Measurements from ENCODE around the gene TTC28. TPM values are rescaled to one million over a fixed set of nuclear protein-coding genes. Genes with fewer than 3 reads are reported as not detected.

TTC28 gene
- total RNA-seq, 1 donor from 2014 or later = 10.4 TPM

GRCh38 chr22:28438183-28438768, 241.4 kb downstream of the TTC28 start:
- intact Hi-C loops (cut with DNase I) = no loop called here
- ATAC-seq (no peak), DNase-seq (ENCODE audit: missing footprints) (no peak)

- DNase-seq (ENCODE audit: missing footprints) (no peak), ATAC-seq (no peak)
- intact Hi-C loops (cut with DNase I) = no loop called here
Measured at GRCh38 chr22:28435982-28436381, 243.7 kb downstream of the TTC28 start.

- intact Hi-C loops (cut with DNase I) = no loop called here
- DNase-seq (ENCODE audit: missing footprints) = peak; percentile 32
- ATAC-seq = peak; percentile 88
Measured at GRCh38 chr22:28435140-28435768, 244.4 kb downstream of the TTC28 start.

- ATAC-seq (no peak), DNase-seq (ENCODE audit: missing footprints) (no peak)
- intact Hi-C loops (cut with DNase I) = no loop called here
Measured at GRCh38 chr22:28430466-28431025, 249.1 kb downstream of the TTC28 start.

- ATAC-seq (no peak), DNase-seq (ENCODE audit: missing footprints) (no peak)
- intact Hi-C loops (cut with DNase I) = no loop called here
Measured at GRCh38 chr22:28429711-28430110, 249.9 kb downstream of the TTC28 start.

- intact Hi-C loops (cut with DNase I) = no loop called here
- ATAC-seq (no peak), DNase-seq (ENCODE audit: missing footprints) (no peak)
Measured at GRCh38 chr22:28428271-28428670, 251.4 kb downstream of the TTC28 start.

GRCh38 chr22:28426346-28427132, 253.1 kb downstream of the TTC28 start:
- ATAC-seq = no peak

GRCh38 chr22:28425211-28425610, 254.4 kb downstream of the TTC28 start:
- DNase-seq (ENCODE audit: missing footprints) = no peak
- intact Hi-C loops (cut with DNase I) = no loop called here
- ATAC-seq = no peak

More at GRCh38 chr22:28426346-28427132, 253.1 kb downstream of the TTC28 start:
- no peak for DNase-seq (ENCODE audit: missing footprints)
- intact Hi-C loops (cut with DNase I) = no loop called here

- intact Hi-C loops (cut with DNase I) = no loop called here
- ATAC-seq = no peak
- DNase-seq (ENCODE audit: missing footprints) = no peak
Measured at GRCh38 chr22:28424427-28425080, 255.1 kb downstream of the TTC28 start.

GRCh38 chr22:28419919-28420318, 259.7 kb downstream of the TTC28 start:
- ATAC-seq (no peak), DNase-seq (ENCODE audit: missing footprints) (no peak)
- intact Hi-C loops (cut with DNase I) = no loop called here

- DNase-seq (ENCODE audit: missing footprints) = no peak
- ATAC-seq = no peak
Measured at GRCh38 chr22:28418008-28418407, 261.6 kb downstream of the TTC28 start.

GRCh38 chr22:28417431-28417830, 262.2 kb downstream of the TTC28 start:
- DNase-seq (ENCODE audit: missing footprints) (no peak), ATAC-seq (no peak)
- intact Hi-C loops (cut with DNase I) = no loop called here

More at GRCh38 chr22:28418008-28418407, 261.6 kb downstream of the TTC28 start:
- intact Hi-C loops (cut with DNase I) = no loop called here

GRCh38 chr22:28414913-28415312, 264.7 kb downstream of the TTC28 start:
- ATAC-seq (no peak), DNase-seq (ENCODE audit: missing footprints) (no peak)
- intact Hi-C loops (cut with DNase I) = no loop called here

GRCh38 chr22:28413612-28414399, 265.8 kb downstream of the TTC28 start:
- DNase-seq (ENCODE audit: missing footprints) (no peak), ATAC-seq (peak; percentile 83)
- intact Hi-C loops (cut with DNase I) = no loop called here

GRCh38 chr22:28412109-28412508, 267.5 kb downstream of the TTC28 start:
- intact Hi-C loops (cut with DNase I) = no loop called here
- DNase-seq (ENCODE audit: missing footprints) (no peak), ATAC-seq (no peak)

GRCh38 chr22:28411125-28411524, 268.5 kb downstream of the TTC28 start:
- DNase-seq (ENCODE audit: missing footprints) (no peak), ATAC-seq (no peak)
- intact Hi-C loops (cut with DNase I) = no loop called here

- ATAC-seq = no peak
- intact Hi-C loops (cut with DNase I) = no loop called here
- no peak for DNase-seq (ENCODE audit: missing footprints)
Measured at GRCh38 chr22:28410050-28410816, 269.4 kb downstream of the TTC28 start.

GRCh38 chr22:28408709-28409108, 270.9 kb downstream of the TTC28 start:
- DNase-seq (ENCODE audit: missing footprints) (no peak), ATAC-seq (no peak)
- intact Hi-C loops (cut with DNase I) = no loop called here

All from Right ventricle myocardium inferior (tissue), 1 donor.